K562 (cell line): ENCODE results near the gene OR2C1.

Experiments
- ARID3A ChIP-seq: IDR thresholded peaks from 2 replicates; pipeline ENCODE4 v1.6.1; 2012; ENCODE audit warnings: low read depth, low read length, improper control_type of control experiment, borderline replicate concordance
- EP300 ChIP-seq: IDR thresholded peaks from 2 replicates; pipeline ENCODE4 v1.6.1; 2012; ENCODE audit warnings: low read length, improper control_type of control experiment
- FOXK2 ChIP-seq, 2 experiments: fragments of 450-650 bp; IDR thresholded peaks in 1 of 2; conservative IDR thresholded peaks in 1 of 2; 2 replicates each; pipeline ENCODE4 v1.6.1; 2016; ENCODE audit warnings: low read depth in 2 of 2, mild to moderate bottlenecking in 1 of 2
- POLR2A ChIP-seq: fragments of 450-650 bp; conservative IDR thresholded peaks from 2 replicates; pipeline ENCODE4 v1.6.1; 2016
- RAD21 ChIP-seq, 2 experiments: fragments of 250-450 bp in 1 of 2; fragments of 450-650 bp in 1 of 2; sonication (Bioruptor Pico) in 1 of 2; formaldehyde crosslinking in 1 of 2; IDR thresholded peaks in 1 of 2; conservative IDR thresholded peaks in 1 of 2; 2 replicates each; pipeline versions ENCODE4 v1.4.0 to v1.8.0; 2020 to 2022; ENCODE audit warnings: mild to moderate bottlenecking in 2 of 2, moderate library complexity in 1 of 2
- RFX5 ChIP-seq: IDR thresholded peaks from 2 replicates; pipeline ENCODE4 v1.6.1; 2011; ENCODE audit warnings: low read depth, mild to moderate bottlenecking, improper control_type of control experiment, low read length
- TCF3 ChIP-seq: sonication (generic); formaldehyde crosslinking; IDR thresholded peaks from 2 replicates; pipeline ENCODE4 v1.4.0; 2020; ENCODE audit warnings: mild to moderate bottlenecking, missing genetic modification reagents
- ZEB2 ChIP-seq: fragments of 450-650 bp; IDR thresholded peaks from 2 replicates; pipeline ENCODE4 v1.6.1; 2016
- ZNF41 ChIP-seq: fragments of 250-450 bp; sonication (Bioruptor Pico); conservative IDR thresholded peaks from 2 replicates; pipeline ENCODE4 v1.4.0; 2020; ENCODE audit warnings: mild to moderate bottlenecking
- ZNF79 ChIP-seq: fragments of 250-450 bp; sonication (Bioruptor Pico); IDR thresholded peaks from 2 replicates; pipeline ENCODE4 v1.4.0; 2020; ENCODE audit warnings: low read depth, mild to moderate bottlenecking, moderate library complexity
- ZZZ3 ChIP-seq: fragments of 450-650 bp; IDR thresholded peaks from 2 replicates; pipeline ENCODE4 v1.6.1; 2016; ENCODE audit warnings: antibody characterized with exemption, mild to moderate bottlenecking, moderate library complexity

GRCh38 chr16:3363793-3364192, 8.1 kb downstream of the OR2C1 start:
- TF ChIP-seq ARID3A (no peak), RFX5 (no peak), TCF3 (no peak), ZEB2 (no peak), ZNF41 (CRISPR knock-in tag) (no peak), POLR2A (no peak), FOXK2 (conservative IDR thresholded peaks at IDR 0.05 in 1 of 2, IDR thresholded peaks at IDR 0.05 in 1 of 2; ENCODE audit: low read depth in 2 of 2) (no peak), EP300 (no peak), RAD21 (CRISPR knock-in tag; conservative IDR thresholded peaks at IDR 0.05 in 1 of 2, IDR thresholded peaks at IDR 0.05 in 1 of 2) (peak in 1 of 2 experiments; percentile 25; a peak in 1 of 4 replicates), ZNF79 (CRISPR knock-in tag) (no peak), ZZZ3 (no peak)
